Lower leg skin (tissue), 3 donors: ENCODE data around the gene AHRR.

Experiments
- CTCF ChIP-seq, 3 donors: fragments of 450-650 bp; IDR thresholded peaks; one replicate each; pipeline ENCODE4 v1.5.1; 2016; ENCODE audit warnings: antibody characterized with exemption in 3 of 3, mild to moderate bottlenecking in 3 of 3, moderate library complexity in 2 of 3
- POLR2A ChIP-seq, 2 donors: fragments of 450-650 bp; IDR thresholded peaks; one replicate each; pipeline ENCODE4 v1.6.1; 2016 to 2017; ENCODE audit warnings: antibody characterized with exemption in 2 of 2, mild to moderate bottlenecking in 1 of 2, moderate library complexity in 1 of 2

- no peak for TF ChIP-seq CTCF (IDR thresholded peaks at IDR 0.05)
- TF ChIP-seq POLR2A (IDR thresholded peaks at IDR 0.05), result no peak
Measured at GRCh38 chr5:322281-322941, 897 bp downstream of the AHRR start.
